HG03442 (cell line): ENCODE data around the gene ELF1.

Experiments
- ATAC-seq: cut with Tn5 transposase; IDR thresholded peaks from one replicate; pipeline ENCODE4 v1.9.1; 2021; ENCODE audit warnings: mild to moderate bottlenecking, moderate library complexity; ENCODE audit not compliant: unreplicated experiment

ELF1 gene

DNA sequence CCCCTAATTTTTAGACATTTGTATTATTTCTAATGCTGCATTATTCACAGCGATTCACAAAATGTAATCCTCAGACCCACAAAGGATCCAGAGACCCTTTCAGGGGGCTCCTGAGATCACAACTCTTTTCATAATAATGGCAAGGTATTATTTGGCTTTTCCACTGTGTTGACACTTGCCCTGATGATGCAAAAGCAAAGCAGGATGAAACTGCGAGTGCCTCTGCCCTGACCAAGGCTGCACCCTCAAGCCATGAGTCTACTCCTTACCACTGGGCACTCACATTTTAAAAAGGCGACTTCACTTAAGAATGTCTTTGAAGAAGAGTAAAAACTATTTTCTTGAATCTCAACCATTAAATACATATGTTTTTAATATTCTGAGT is 11.4 kb downstream of the ELF1 start:
- no peak for ATAC-seq

DNA sequence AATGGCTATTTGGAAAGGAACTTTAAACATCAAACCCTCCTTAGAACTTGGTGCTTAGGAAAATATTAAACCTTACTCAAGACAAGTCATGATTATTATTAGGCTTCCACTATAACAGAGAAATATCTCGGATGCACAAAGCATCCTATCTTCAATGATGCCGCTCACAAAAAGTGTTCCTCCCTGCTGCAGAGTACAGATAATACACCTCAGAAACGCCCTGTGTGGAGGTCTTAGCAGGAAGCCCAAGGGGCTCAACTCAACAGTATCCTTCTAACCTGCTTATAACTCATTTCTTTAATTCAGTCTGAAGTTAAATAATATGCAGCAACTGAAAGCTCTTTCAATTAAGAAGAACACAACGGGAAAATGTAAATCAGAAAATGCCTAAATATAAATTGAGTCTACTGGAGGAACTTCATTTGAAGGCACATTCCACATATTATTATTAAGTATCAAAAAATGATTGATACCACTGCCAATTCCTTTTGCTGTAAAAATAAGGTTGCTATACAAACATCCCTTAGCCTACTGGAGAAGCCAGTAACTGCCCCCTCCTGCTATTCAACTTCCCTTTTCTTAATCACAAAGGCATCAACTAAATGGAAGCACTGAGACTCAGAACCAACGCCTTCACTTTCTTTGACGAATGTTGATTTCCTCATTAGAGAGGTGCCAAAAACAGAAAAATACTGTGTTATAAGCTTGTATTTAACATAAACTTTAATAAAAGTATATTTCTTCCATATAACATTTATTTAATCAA is 12.0 kb downstream of the ELF1 start:
- no peak for ATAC-seq

DNA sequence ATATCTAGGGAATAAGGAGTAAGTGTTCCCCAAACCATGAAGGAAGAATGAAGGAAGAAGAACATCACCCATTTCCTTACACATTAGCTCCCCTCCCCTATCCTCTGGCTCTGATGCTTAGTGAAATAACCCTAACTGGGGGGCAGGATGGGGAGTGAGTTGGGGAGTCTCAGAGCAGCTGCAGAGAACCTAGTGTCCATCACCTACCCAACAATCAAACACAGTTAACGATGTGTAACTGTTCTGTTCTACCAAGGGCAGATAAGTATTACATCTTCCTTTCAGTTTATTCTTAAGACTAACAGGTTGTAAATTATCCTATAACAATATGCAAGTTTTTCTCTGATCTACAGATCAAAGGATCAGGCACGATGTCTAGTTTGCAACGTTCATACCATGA is 12.8 kb downstream of the ELF1 start:
- no peak for ATAC-seq

DNA sequence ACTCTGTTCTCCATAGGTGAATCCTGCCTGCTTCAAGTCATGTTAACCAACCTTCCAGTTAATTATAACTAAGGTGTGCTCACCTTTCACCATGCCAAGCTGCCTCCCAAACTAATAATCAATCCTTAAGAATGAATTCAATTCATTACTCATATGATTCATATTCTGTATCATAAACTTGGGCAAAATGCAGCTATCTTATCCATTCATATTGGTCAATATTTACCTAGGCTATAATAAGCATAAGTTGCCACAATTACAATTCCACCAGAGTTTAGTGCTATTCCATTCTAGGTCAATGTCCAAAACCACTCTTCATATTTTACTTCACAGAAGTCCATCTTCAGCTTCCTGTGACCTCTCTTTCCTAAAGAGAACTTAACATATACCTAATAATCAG is 13.4 kb downstream of the ELF1 start:
- ATAC-seq: no peak

DNA sequence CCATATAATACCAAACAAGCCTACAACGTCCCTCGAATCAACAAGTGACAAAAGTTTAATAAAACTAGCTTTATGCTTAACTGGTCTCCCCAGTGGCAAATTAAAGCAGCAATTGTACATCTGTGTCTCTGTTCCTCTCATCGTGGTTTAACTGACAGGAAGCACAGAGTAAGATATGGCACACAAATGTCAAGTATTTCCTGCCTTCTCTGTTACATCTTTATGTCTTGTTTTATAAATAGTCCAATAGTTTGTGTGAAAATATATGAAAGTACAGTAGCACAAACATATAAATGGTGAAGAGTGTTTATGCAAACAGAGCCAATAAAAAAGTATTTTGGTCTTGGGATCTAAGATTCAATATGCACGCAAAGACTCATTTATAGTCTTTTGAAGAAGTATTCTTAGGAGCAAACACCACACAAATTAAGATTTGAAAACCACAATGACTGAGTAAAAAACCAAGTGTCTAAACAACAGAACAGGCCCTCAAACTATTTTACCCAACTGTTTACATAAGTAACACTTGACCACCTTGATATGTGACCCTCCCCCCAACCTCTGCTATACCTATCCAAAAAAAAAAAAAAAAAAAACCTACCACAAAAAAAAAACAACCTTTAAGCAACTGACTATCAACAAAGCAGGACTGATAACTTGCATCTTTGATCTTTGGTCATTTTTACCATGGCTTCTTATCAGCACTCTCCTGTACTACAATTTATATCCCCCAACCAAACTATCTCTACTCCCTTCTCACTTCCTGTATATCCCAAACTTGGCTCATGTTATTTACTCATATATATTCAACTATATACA is 14.0 kb downstream of the ELF1 start:
- ATAC-seq: peak; percentile 58

DNA sequence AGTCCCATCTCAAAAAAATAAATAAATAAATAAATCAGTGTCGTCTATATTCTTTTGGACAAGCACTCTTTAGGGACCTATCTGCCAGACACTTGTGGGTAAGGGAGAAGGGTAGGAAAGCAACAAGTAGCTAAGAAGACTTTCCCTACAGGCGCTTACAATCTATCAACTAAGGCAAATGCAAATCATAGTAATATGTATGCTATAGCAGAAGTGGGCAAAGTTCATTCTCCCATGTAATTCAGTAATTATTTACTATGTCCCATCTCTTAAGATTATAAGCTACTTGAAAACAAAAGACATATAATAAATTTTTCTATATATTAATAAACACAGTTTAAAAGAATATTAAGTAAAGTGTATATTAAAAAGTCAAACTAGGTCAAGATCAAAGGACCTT is 16.5 kb downstream of the ELF1 start:
- no peak for ATAC-seq

DNA sequence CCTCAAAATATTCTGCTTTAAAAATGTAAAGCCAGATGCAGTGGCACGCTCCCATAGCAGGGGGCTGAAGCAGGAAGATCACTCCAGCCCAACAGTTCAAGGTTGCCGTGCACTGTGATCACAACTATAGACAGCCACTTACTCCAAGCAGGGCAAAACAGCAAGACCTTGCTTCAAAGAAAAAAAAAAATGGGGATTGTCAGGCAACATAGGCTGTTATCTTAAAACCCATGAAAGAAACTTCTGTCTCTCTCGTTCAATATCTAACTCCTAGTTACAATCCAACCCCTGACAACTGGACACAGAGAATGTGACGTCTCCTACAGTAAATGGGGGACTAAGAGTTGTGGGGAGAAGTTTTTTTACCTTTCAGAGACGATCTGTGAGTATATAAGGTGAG is 17.4 kb downstream of the ELF1 start:
- no peak for ATAC-seq

DNA sequence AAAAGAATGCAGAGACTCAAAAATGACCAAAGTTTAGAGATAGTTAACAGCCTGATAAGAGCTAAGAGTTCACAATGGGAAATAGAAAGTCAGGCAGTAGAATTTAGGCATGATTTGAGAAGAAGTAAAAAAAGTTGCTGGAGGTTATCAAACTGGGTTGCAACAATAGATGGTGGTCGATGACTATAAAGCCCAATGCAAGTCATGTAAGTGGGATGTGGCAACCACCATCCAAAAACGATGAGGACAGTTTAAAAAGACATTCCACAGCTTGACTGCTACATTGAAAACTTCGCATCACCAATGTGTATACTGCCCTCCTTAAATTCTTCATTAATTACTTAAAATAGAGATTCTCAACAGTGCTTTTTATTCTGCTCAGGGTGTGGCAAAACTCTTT is 19.7 kb downstream of the ELF1 start:
- ATAC-seq: no peak

DNA sequence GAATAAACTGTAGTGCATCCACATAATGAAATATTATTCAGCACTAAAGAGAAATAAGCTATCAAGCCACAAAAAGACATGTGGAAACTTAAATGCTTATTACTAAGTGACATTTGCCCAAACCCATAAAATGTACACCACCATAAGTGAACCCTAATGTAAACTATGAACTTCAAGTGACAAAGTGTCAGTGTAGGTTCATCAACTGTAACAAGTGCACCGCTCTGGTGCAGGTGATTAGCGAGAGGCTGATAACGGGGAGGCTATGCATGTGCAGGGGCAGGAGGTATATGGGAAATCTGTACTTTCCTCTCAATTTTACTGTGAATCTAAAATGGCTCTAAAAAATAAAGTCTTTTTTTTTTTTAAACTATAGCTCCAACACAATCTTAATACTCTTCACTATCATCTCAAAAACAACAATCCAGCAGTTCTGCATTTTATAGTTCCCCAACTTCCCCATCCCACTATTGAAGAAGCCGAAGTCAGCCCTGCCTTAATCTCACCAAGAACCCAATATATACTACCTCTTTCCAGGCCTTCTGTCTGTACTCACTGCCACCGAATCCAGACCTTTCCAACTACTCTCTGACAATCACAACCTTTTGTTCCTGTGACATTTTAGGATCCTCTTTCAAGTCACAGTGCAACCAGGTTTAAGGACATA is 22.6 kb downstream of the ELF1 start:
- no peak for ATAC-seq

DNA sequence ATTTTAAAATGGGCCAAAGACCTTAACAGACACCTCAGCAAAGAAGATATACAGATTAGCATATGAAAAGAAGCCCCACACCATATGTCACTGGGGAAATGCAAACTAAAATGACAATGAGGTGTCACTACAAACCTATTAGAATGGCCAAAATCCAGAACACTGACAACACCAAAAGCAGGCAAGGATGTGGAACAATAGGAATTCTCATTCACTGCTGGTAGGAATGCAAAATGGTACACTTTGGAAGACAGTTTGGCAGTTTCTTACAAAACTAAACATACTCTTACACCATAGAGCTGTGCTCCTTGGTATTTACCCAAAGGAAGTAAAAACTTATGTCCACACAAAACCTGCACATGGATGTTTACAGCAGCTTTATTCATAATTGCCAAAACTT is 23.1 kb downstream of the ELF1 start:
- no peak for ATAC-seq

DNA sequence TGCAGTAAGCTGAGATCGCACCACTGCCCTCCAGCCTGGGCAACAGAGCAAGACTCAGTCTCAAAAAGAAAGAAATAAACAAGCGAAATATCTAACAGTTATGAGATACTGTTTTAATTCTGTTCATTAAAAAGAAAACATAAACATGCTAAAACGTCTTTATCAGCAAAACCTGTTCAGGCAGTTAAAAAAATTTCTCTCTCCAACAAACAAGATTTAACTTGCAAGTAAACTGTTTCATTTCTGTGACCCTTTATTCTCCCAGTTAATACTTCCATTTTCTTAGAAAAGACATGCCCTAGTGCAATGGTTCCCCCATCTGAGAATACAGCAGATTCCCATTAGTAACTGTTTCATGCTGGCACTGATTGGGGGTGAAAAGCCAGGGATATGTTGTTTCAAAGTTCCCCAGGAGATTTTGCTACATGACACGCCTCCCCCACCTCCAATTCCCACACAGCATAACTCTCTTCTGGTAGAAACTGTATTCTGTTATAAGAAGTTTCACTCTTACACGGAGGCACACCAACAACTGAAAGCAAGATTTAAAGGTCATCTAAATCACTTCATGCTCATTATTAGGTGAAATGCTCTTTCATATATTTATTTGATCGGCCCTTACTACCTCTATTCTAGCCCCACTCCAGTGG is 24.4 kb downstream of the ELF1 start:
- peak; percentile 79 for ATAC-seq

DNA sequence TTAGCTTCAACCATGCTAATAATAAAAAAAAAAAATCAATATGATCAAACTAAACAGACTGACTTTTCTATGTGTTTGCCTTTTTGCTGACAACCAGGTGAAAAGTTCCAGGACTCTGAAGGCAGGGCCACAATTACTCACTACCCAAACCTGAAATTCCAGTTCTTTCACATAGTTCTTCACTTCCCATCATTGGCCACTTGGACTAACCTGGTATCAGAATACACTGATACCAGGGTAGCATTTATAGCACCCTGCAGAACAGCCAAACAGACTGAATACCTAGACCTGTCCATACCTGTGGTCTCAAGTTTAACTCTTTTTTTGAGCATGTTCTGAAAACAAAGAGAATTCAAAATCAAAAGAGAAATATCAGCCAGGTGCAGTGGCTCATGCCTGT is 25.1 kb downstream of the ELF1 start:
- no peak for ATAC-seq

DNA sequence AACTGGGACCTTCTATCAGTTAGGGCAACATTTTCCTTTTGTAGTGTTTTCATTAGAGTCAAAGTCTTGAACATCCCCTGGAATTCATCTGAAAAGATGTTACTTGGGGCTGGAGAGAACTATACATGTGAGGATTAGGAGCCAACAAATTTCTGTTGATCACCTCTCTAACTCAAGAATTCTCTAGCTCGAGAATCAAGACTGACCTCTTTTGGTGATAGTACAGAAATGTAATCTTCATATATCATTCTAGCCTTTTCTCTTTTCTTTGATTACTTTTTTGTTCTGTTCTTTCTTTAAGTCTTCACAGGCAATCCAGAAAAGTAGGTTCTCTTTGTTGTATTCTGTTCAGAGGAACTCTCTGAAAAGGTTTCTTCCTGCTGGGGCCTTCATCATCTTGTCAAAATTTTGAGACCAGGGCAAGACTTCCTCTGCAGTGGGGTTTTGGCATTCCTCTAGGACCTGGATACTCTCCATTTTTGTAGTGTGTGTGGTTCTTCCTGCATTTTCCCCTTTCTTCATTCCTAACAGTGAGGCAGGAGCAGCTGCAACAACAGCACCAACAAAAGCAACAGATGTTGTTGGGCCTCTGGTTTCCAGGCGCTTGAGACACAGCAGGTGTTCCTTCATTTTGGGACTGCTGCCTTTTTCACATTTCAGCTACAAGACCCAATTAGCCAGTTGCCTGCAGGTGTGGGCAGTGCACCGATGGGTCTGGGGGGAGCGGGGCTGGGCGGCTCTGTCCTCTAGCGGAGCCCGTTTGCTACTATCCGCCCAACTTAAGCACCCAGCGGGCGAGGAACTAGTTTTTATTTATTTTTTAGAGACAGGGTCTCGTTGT is 26.2 kb downstream of the ELF1 start:
- no peak for ATAC-seq

DNA sequence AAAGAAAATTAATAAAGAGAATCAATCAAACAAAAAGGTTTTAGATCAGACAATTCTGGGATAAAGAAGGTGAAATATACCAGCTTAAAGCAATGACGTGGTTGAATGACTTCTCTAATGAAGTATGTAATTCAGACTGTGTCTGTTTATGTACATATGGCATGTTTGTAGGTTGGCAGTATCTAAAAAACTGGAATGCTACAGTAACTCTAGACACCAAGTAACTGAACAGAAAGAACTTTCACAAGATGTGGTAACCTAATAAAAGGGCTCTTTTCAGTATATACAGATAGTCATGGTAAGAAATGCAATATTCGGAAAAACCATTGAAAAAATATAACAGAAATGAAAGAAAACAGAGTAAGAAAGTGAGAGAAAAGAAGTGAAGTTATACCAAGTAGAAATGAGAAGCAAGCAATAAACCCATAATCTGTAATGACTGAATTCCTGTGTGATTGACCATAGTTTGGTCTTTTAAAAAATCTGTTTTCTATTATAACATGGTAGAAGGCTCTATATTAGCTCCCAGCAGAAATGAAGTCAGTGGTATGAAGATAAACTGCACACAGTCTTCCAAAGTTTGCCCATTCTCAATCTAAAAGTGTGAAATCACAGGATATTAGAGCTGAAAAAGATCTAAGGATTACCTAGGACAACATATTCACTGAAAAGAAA is 31.4 kb downstream of the ELF1 start:
- ATAC-seq: no peak

DNA sequence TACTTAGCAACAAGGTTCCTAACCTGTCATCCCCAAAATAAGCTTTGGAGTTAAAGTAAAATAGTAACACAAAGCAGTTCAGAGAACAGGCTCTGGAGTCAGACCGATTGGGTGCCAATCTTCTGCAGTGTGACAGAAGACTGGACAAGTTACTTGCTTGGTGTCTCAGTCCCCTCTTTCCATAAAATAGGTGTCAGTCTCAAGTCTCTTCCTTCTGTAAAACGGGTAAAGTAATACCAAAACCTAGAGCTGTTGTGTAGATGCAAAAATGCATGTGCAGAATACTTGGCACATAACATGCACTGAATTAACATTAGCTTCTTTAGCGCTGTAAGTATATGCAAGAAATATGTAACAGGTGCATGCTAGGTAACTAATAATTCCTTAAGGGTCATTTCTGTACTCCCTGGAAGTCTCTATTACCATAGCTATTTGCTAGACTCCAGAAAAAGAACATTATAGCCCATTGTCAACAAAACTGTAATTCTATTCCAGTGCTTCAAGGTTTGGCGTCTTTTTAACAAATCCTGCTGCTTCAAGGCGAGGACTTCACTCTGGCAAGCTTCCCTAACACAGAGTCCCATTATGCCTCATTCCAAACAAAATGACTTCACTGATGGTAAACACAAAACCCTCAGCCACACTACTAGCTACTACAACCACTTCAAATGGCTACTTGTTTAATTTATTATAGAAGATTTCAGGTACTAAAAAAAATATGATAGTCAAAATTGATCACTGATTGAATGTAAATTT is 32.8 kb downstream of the ELF1 start:
- ATAC-seq: no peak

DNA sequence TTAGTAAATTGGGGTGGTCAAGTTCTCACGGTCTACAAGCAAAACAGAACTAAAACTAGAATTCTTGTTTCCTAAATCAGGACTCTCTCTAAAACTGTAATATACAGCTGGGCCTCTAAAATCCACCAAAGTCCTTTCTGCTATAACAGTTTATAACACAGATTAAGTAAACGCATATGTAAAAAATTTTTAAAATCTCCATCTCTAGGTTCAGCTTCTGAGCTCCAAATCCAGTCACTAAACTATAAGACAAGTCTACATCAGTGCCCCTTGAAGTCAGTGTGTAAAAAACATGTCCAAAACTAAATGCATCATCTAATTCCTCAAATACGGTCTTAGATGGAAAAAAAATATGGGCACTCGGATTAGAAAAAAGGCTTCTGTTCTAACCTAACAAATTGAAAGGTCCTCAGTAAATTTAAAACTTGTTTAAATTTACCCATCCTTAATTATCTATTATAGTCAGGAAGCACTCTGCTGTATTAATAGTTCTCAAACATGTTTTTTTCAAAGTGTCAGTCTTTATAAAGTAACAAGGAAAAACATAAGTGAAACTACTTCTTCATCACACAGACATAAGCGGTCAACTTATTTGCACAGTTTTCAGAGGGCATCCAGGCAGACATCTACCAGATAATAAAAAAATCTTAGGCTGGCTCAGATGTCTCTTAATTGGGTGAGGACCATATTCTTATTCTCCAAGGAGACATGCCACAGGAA is 33.6 kb downstream of the ELF1 start:
- ATAC-seq: no peak

DNA sequence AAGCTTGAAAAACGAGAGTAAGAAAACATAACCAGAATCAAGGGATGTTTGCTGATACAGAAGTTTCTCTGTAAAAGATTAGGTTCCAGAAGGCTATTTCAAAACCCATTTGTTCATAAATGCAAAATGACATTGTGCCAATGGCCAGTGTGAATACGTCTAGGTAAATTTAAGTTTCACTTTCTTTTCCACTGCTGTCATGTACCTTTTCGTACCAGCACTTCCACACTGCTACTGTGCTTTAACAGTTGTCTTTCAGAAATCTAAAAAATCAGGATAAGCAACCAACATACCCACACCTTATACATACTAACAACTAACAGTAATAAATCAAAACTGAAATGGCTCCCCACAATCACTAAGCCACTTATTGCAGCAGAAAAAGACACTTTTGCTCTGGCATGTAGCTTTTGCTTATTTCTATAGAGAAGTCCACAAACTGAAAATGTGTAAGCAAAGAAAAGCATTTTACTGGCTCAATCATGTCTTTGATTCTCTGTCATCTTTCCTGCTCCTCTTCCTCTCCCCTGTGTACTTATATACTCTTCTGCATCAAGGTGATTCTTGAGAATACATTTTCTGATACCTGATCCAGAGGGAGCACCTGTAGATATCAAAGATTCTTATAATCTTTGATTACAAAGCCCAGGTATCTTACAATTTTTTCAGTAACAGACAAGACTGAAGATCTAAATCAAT is 34.3 kb downstream of the ELF1 start:
- ATAC-seq: peak; percentile 54
